Uterus (tissue), 4 donors: ENCODE data around the gene TTC13. TPM values are rescaled to one million over a fixed set of nuclear protein-coding genes. Genes with fewer than 3 reads are reported as not detected.

Source experiments
- DNase-seq, 2 donors: peaks; one replicate each; pipeline ENCODE4 v3.0.0-alpha.2; 2019 to 2020
- H3K27ac ChIP-seq, 2 donors: fragments of 200-600 bp; sonication (generic); 1 replicate in 1 of 2; 2 replicates in 1 of 2; pipeline ENCODE4 v1.5.1; 2016 to 2018
- H3K27me3 ChIP-seq, 2 donors: fragments of 200-600 bp; sonication (generic); one replicate each; pipeline ENCODE4 v1.5.1; 2018 to 2019; ENCODE audit warnings: control low read depth in 1 of 2
- H3K36me3 ChIP-seq, 2 donors: fragments of 200-600 bp; sonication (generic); one replicate each; pipeline ENCODE4 v1.5.1; 2019; ENCODE audit warnings: control low read depth in 1 of 2
- H3K4me1 ChIP-seq, 2 donors: fragments of 200-600 bp; sonication (generic); one replicate each; pipeline ENCODE4 v1.5.1; 2018 to 2019; ENCODE audit warnings: control low read depth in 1 of 2
- H3K4me3 ChIP-seq, 2 donors: fragments of 200-600 bp; sonication (generic); 1 replicate in 1 of 2; 2 replicates in 1 of 2; pipeline ENCODE4 v1.5.1; 2018 to 2019; ENCODE audit warnings: mild to moderate bottlenecking in 1 of 2
- H3K9me3 ChIP-seq, 2 donors: fragments of 200-600 bp; sonication (generic); one replicate each; pipeline ENCODE4 v1.5.1; 2019; ENCODE audit warnings: control low read depth in 1 of 2
- CTCF ChIP-seq, 4 experiments: fragments of 200-600 bp in 2 of 4; fragments of 450-650 bp in 2 of 4; sonication (generic) in 2 of 4; IDR thresholded peaks; one replicate each; pipeline ENCODE4 v1.5.1; 2016 to 2019; ENCODE audit warnings: antibody characterized with exemption in 4 of 4, mild to moderate bottlenecking in 2 of 4, moderate library complexity in 1 of 4
- POLR2A ChIP-seq, 2 donors: fragments of 450-650 bp; IDR thresholded peaks; one replicate each; pipeline ENCODE4 v1.6.1; 2016; ENCODE audit warnings: antibody characterized with exemption in 2 of 2, mild to moderate bottlenecking in 1 of 2, moderate library complexity in 1 of 2
- intact Hi-C: fragments of 100-400 bp; cut with DNase I; formaldehyde crosslinking; loops from one replicate; pipeline ENCODE4 v1.15.1; 2023; ENCODE audit warnings: low total_unique reads
- total RNA-seq, 4 donors: library from RNA; depleted of rRNA in 3 of 4; stranded (reverse); fragments of >200 nt in 3 of 4; gene quantifications; one replicate each; pipeline versions ENCODE4 v1.1.0 to v1.2.4, GENCODE V29; 2014 to 2023
- donor health status: DM: yes; HTN: yes; CAD: no.

TTC13 gene
- total RNA-seq, 4 donors from 2014 or later, result 6.9 to 49.1 (median 30.0) TPM

GRCh38 chr1:230938924-230939368 lies 39.7 kb downstream of the TTC13 start:
- TF ChIP-seq CTCF (IDR thresholded peaks at IDR 0.05) (no peak), POLR2A (IDR thresholded peaks at IDR 0.05) (no peak)
- H3K4me1 ChIP-seq, result no peaks in the 10 kb centered on the region
- no peaks in the 10 kb centered on the region for H3K9me3 ChIP-seq
- no peak overlapping the region for H3K27ac ChIP-seq
- no peak overlapping the region for H3K4me3 ChIP-seq
- intact Hi-C loops, result no loop called here
- H3K27me3 ChIP-seq, result no peaks in the 10 kb centered on the region
- no peak for DNase-seq
- no peaks in the 10 kb centered on the region for H3K36me3 ChIP-seq

DNA sequence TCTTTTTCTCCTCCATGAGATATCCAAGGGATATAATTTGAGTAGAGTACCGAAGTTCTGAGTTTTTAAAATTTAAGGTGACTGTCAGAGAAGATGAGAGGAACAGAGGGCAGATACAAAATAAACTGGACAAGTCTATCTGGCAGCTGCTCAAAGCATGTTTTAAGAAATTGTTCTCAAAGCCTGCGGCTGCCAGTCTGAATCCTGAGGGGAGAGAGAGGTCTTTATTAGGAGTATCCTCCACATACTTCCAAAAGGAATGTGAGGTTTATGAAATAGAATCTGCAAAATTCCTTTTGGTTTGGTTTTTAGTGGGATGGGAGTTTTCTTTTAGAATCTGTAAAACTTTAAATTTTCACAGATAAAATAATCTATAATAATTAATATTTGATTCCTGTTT lies 41.3 kb downstream of the TTC13 start:
- Histone ChIP-seq H3K9me3 (no peaks in the 10 kb centered on the region), H3K36me3 (no peaks in the 10 kb centered on the region), H3K27me3 (no peaks in the 10 kb centered on the region), H3K27ac (no peak overlapping the region), H3K4me3 (no peak overlapping the region), H3K4me1 (no peaks in the 10 kb centered on the region)
- intact Hi-C loops, result no loop called here
- TF ChIP-seq POLR2A (IDR thresholded peaks at IDR 0.05) (no peak), CTCF (IDR thresholded peaks at IDR 0.05) (no peak)
- no peak for DNase-seq

DNA sequence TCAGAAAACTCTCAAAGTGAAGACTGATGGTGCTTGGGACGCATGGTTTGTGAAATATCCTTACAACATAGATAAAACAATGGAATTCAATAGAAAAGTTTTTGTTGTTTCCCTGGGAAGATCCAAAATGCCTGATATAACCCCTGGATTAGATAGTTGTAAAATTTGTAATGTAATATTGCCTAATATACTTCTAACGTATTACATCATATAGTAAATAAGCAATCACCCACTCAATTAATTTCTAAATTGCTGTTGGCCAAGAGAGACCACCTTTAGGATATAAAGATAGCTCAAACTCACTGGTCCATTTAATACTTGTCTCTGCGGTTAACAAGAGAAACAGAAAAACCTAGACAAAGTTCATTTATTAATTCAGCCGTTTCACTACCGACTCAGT lies 42.2 kb downstream of the TTC13 start:
- intact Hi-C loops, result no loop called here
- TF ChIP-seq POLR2A (IDR thresholded peaks at IDR 0.05) (no peak), CTCF (IDR thresholded peaks at IDR 0.05) (no peak)

DNA sequence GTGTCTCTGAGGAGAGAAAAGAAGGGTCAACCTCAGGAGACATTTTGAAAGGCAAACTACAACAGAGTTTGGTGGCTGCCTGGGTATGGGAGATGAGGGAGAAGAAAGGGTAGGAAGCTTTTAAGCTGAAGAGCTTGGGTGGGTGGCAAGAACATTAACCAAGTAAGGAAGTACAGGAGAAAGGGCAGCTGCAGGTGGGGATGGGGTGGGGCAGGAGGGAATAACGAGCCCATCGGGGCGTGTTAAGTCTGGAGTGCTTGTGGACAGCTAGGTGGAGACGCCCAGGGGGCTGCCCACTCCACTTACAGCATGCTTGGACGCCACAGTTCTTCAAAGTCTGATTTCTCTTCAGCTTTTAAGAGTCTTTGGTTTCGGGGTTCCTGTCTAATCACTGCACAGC lies 42.8 kb downstream of the TTC13 start:
- Histone ChIP-seq H3K4me3 (no peak overlapping the region), H3K27ac (no peak overlapping the region), H3K27me3 (no peaks in the 10 kb centered on the region), H3K4me1 (no peaks in the 10 kb centered on the region), H3K36me3 (no peaks in the 10 kb centered on the region), H3K9me3 (no peaks in the 10 kb centered on the region)
- intact Hi-C loops, result no loop called here
- no peak for TF ChIP-seq CTCF (IDR thresholded peaks at IDR 0.05)
- TF ChIP-seq POLR2A (IDR thresholded peaks at IDR 0.05), result no peak
- no peak for DNase-seq

More for the DNA sequence above, 42.2 kb downstream of the TTC13 start:
- DNase-seq, result no peak
- no peak overlapping the region for H3K27ac ChIP-seq
- H3K36me3 ChIP-seq, result no peaks in the 10 kb centered on the region
- H3K9me3 ChIP-seq, result no peaks in the 10 kb centered on the region
- H3K4me3 ChIP-seq, result no peak overlapping the region
- H3K27me3 ChIP-seq, result no peaks in the 10 kb centered on the region
- H3K4me1 ChIP-seq, result no peaks in the 10 kb centered on the region

DNA sequence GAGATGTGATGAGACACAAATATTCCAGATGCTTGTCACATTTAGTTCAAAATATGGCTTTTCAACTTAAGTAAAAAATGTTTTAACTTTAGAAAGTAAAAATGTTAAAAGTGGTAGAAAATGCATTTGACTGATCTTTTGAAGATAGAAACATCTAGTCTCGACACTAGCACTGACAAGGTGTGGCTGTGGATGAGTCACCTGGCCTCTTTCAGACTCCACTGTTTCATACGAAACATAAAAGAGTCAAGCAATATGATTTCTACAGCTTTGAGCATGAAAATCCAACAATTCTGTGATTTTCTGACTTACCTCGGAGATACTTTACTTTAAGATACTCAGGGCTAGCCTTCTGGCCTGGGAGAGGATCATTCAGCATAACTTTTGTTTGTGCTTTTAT lies 47.7 kb downstream of the TTC13 start:
- no peak overlapping the region for H3K4me3 ChIP-seq
- H3K36me3 ChIP-seq, result no peaks in the 10 kb centered on the region
- no peaks in the 10 kb centered on the region for H3K4me1 ChIP-seq
- H3K9me3 ChIP-seq, result no peaks in the 10 kb centered on the region
- H3K27ac ChIP-seq, result no peak overlapping the region
- no peaks in the 10 kb centered on the region for H3K27me3 ChIP-seq
- DNase-seq, result no peak
- intact Hi-C loops, result no loop called here
- TF ChIP-seq CTCF (IDR thresholded peaks at IDR 0.05) (no peak), POLR2A (IDR thresholded peaks at IDR 0.05) (no peak)
